ENCODE measurements around the gene HS3ST2.
"Not testable (repeated sequence)": the region's sequence is repeated elsewhere in the genome, so short reads cannot be mapped to it uniquely, and the experiment has no call there.

The HS3ST2 gene

DNA sequence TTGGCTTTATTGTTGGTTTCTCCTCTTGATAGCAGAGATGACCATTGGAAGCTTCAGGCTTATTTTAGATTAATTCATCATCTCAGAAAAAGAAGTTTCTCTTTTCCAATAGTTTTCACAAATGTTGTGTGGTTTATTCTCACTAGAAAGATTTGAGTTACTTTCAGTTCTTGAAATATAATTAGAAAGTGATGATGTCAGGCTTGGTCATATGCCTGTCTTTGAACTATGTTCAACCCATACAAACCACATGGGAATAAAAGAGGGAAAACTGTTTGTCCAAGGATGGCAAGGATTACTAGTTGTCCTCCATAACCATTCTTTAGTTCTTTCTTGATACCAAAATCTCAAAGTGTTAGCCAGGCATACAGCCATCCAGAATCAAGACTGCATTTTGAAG, 3.7 kb upstream of the HS3ST2 start:
- no peak overlapping the region for H3K4me3 ChIP-seq (ENCODE audit: low read length in 2 of 2)
- H3K9ac ChIP-seq (ENCODE audit: low read depth in 1 of 2, low read length in 2 of 2), result no peak overlapping the region
- no peaks in the 10 kb centered on the region for H3K36me3 ChIP-seq (ENCODE audit: control insufficient read depth in 2 of 2, insufficient read depth in 2 of 2, low read length in 2 of 2)
- H3K27me3 ChIP-seq (ENCODE audit: control insufficient read depth in 2 of 2, insufficient read depth in 2 of 2, low read length in 2 of 2), result peaks cover 12 to 20% of the 10 kb centered on the region in 2 donors
- H3K27ac ChIP-seq (ENCODE audit: low read depth in 2 of 2, low read length in 2 of 2), result no peak overlapping the region
- peaks cover 0 to 5% of the 10 kb centered on the region in 2 donors for H3K4me1 ChIP-seq (ENCODE audit: control insufficient read depth in 2 of 2, insufficient read depth in 2 of 2, low read length in 2 of 2)
- no peaks in the 10 kb centered on the region for H3K9me3 ChIP-seq (ENCODE audit: control insufficient read depth in 2 of 2, low read length in 2 of 2)

DNA sequence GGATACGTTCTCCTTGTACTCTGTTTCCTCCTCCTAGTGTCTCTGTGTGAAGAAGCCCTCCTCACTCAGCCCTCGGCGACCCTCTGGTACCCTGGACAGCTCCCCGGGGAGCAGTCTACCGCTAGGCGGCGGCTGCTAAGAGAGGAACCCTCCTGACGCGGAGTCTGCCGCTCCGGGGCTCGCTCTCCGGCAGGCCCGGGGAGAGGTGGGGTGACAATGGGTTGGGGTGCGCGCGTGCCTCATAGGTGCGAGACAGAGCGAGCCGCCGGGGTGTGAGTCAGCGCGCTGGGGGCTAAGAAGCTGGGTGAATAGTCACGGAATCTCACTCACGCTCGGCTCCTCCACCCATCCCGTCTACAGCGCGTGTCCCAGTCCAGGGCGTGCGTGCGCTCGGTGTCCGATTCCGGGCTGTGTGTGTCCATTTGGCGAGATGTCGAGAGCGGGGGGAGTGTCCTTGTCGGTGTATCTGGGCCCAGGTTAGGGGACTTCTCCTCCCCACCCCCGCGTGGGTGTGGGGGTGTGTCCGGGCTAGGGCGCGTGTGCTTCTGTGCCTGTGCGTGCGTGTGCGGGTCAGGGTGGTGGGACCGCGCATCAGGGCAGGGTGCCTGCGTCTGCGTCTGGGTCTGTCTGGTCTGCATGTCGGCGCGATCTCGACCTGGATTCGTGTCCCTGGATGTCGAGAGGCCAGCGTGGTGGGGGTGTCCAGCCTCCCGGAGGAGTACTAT, 577 bp upstream of the HS3ST2 start:
- Histone ChIP-seq H3K9ac (ENCODE audit: low read depth in 1 of 2, low read length in 2 of 2) (peak overlapping the region in 1 of 2 donors; percentile 34), H3K36me3 (ENCODE audit: control insufficient read depth in 2 of 2, insufficient read depth in 2 of 2, low read length in 2 of 2) (no peaks in the 10 kb centered on the region), H3K9me3 (ENCODE audit: control insufficient read depth in 2 of 2, low read length in 2 of 2) (no peaks in the 10 kb centered on the region), H3K4me3 (ENCODE audit: low read length in 2 of 2) (peak overlapping the region; percentile 22 to 26), H3K4me1 (ENCODE audit: control insufficient read depth in 2 of 2, insufficient read depth in 2 of 2, low read length in 2 of 2) (peaks cover 0 to 5% of the 10 kb centered on the region in 2 donors), H3K27ac (ENCODE audit: low read depth in 2 of 2, low read length in 2 of 2) (no peak overlapping the region), H3K27me3 (ENCODE audit: control insufficient read depth in 2 of 2, insufficient read depth in 2 of 2, low read length in 2 of 2) (peaks cover 20 to 28% of the 10 kb centered on the region in 2 donors)

DNA sequence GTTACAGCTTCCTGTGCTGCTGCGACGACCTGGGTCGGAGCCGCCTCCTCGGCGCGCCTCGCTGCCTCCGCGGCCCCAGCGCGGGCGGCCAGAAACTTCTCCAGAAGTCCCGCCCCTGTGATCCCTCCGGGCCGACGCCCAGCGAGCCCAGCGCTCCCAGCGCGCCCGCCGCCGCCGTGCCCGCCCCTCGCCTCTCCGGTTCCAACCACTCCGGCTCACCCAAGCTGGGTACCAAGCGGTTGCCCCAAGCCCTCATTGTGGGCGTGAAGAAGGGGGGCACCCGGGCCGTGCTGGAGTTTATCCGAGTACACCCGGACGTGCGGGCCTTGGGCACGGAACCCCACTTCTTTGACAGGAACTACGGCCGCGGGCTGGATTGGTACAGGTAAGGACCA, 746 bp downstream of the HS3ST2 start:
- no peak overlapping the region for H3K27ac ChIP-seq (ENCODE audit: low read depth in 2 of 2, low read length in 2 of 2)
- H3K9me3 ChIP-seq (ENCODE audit: control insufficient read depth in 2 of 2, low read length in 2 of 2), result no peaks in the 10 kb centered on the region
- peaks cover 20 to 28% of the 10 kb centered on the region in 2 donors for H3K27me3 ChIP-seq (ENCODE audit: control insufficient read depth in 2 of 2, insufficient read depth in 2 of 2, low read length in 2 of 2)
- no peaks in the 10 kb centered on the region for H3K36me3 ChIP-seq (ENCODE audit: control insufficient read depth in 2 of 2, insufficient read depth in 2 of 2, low read length in 2 of 2)
- peaks cover 0 to 5% of the 10 kb centered on the region in 2 donors for H3K4me1 ChIP-seq (ENCODE audit: control insufficient read depth in 2 of 2, insufficient read depth in 2 of 2, low read length in 2 of 2)
- no peak overlapping the region for H3K4me3 ChIP-seq (ENCODE audit: low read length in 2 of 2)
- H3K9ac ChIP-seq (ENCODE audit: low read depth in 1 of 2, low read length in 2 of 2), result no peak overlapping the region

DNA sequence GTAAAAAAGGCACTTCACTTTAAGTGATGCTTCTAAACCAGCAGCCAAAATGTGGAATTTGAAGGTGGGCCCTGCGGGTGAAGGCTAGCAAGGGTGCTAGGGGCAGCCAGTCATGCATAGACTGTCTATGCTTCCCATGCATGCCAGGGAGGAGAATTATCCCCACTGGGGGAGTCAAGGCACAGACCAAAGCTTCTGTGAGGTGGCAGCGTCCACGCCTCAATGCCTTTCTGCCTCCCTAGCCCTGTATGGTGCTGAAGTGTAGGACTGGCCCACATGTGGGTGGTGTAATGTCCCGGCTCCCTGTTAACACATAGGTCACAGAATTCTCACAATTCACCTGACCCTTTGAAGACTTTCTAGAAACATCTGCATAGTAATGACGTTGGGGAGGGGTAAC, 1.9 kb downstream of the HS3ST2 start:
- Histone ChIP-seq H3K27ac (ENCODE audit: low read depth in 2 of 2, low read length in 2 of 2) (no peak overlapping the region), H3K27me3 (ENCODE audit: control insufficient read depth in 2 of 2, insufficient read depth in 2 of 2, low read length in 2 of 2) (peaks cover 16 to 28% of the 10 kb centered on the region in 2 donors), H3K9me3 (ENCODE audit: control insufficient read depth in 2 of 2, low read length in 2 of 2) (no peaks in the 10 kb centered on the region), H3K9ac (ENCODE audit: low read depth in 1 of 2, low read length in 2 of 2) (no peak overlapping the region), H3K4me1 (ENCODE audit: control insufficient read depth in 2 of 2, insufficient read depth in 2 of 2, low read length in 2 of 2) (peaks cover 0 to 5% of the 10 kb centered on the region in 2 donors), H3K4me3 (ENCODE audit: low read length in 2 of 2) (no peak overlapping the region), H3K36me3 (ENCODE audit: control insufficient read depth in 2 of 2, insufficient read depth in 2 of 2, low read length in 2 of 2) (no peaks in the 10 kb centered on the region)

DNA sequence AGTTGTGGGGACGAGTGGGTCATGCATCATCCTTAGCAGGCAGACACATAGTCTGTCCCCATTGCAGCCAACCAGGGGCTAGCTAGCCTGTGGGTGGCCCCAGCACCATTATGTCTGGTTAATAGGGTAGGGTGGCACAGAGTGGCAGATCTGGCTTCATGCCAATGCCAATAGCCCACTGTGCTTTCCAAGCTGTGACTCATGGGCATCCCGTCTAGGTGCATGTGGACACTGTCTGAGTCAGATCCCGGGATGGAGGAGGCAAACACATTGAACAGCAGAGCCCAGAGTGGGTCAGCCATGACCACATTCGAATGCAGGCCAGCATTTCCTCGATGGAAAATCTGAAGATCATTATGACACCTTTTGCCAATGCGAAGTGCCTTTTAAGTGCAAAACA, 2.5 kb downstream of the HS3ST2 start:
- no peak overlapping the region for H3K27ac ChIP-seq (ENCODE audit: low read depth in 2 of 2, low read length in 2 of 2)

DNA sequence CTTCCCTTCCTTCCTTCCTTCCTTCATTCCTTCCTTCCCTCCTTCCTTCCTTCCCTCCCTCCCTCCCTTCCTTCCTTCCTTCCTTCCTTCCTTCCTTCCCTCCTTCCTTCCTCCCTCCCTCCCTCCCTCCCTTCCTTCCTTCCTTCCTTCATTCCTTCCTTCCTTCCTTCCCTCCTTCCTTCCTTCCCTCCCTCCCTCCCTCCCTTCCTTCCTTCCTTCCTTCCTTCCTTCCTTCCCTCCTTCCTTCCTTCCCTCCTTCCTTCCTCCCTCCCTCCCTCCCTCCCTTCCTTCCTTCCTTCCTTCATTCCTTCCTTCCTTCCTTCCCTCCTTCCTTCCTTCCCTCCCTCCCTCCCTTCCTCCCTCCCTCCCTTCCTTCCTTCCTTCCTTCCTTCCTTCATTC, 4.8 kb downstream of the HS3ST2 start:
- H3K4me3 ChIP-seq (ENCODE audit: low read length in 2 of 2); H3K9me3 ChIP-seq (ENCODE audit: control insufficient read depth in 2 of 2, low read length in 2 of 2); H3K27ac ChIP-seq (ENCODE audit: low read depth in 2 of 2, low read length in 2 of 2); H3K9ac ChIP-seq (ENCODE audit: low read depth in 1 of 2, low read length in 2 of 2); H3K4me1 ChIP-seq (ENCODE audit: control insufficient read depth in 2 of 2, insufficient read depth in 2 of 2, low read length in 2 of 2); H3K36me3 ChIP-seq (ENCODE audit: control insufficient read depth in 2 of 2, insufficient read depth in 2 of 2, low read length in 2 of 2): not testable (repeated sequence)
- peaks cover 12 to 15% of the 10 kb centered on the region in 2 donors for H3K27me3 ChIP-seq (ENCODE audit: control insufficient read depth in 2 of 2, insufficient read depth in 2 of 2, low read length in 2 of 2)

More for the DNA sequence above, 2.5 kb downstream of the HS3ST2 start:
- Histone ChIP-seq H3K9ac (ENCODE audit: low read depth in 1 of 2, low read length in 2 of 2) (no peak overlapping the region), H3K9me3 (ENCODE audit: control insufficient read depth in 2 of 2, low read length in 2 of 2) (no peaks in the 10 kb centered on the region), H3K36me3 (ENCODE audit: control insufficient read depth in 2 of 2, insufficient read depth in 2 of 2, low read length in 2 of 2) (no peaks in the 10 kb centered on the region), H3K27me3 (ENCODE audit: control insufficient read depth in 2 of 2, insufficient read depth in 2 of 2, low read length in 2 of 2) (peaks cover 16 to 28% of the 10 kb centered on the region in 2 donors), H3K4me1 (ENCODE audit: control insufficient read depth in 2 of 2, insufficient read depth in 2 of 2, low read length in 2 of 2) (peaks cover 0 to 5% of the 10 kb centered on the region in 2 donors), H3K4me3 (ENCODE audit: low read length in 2 of 2) (no peak overlapping the region)

DNA sequence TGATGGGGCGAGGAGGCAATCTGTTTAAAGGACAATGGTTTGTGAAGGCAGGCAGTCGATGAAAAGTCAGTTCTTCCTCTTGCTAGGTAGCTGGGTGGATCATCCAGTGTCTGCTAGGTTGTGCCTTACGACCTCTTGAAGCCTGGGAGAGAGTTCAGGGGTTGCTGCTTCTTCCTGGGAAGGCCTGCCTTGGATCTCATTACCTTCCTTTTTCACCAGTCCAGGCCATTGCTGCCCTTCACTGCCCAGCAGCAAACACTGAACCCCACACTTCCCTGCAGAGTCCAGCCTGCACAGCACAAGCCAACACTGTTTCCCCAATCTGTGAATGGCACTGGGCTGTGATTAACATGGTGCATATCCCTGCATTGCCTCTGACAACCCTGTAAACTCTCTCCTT, 24.7 kb downstream of the HS3ST2 start:
- H3K4me1 ChIP-seq (ENCODE audit: control insufficient read depth in 2 of 2, insufficient read depth in 2 of 2, low read length in 2 of 2), result no peaks in the 10 kb centered on the region
- H3K4me3 ChIP-seq (ENCODE audit: low read length in 2 of 2), result no peak overlapping the region
- no peaks in the 10 kb centered on the region for H3K36me3 ChIP-seq (ENCODE audit: control insufficient read depth in 2 of 2, insufficient read depth in 2 of 2, low read length in 2 of 2)
- peaks cover 3 to 8% of the 10 kb centered on the region in 2 donors for H3K27me3 ChIP-seq (ENCODE audit: control insufficient read depth in 2 of 2, insufficient read depth in 2 of 2, low read length in 2 of 2)
- no peak overlapping the region for H3K27ac ChIP-seq (ENCODE audit: low read depth in 2 of 2, low read length in 2 of 2)
- H3K9ac ChIP-seq (ENCODE audit: low read depth in 1 of 2, low read length in 2 of 2), result no peak overlapping the region
- H3K9me3 ChIP-seq (ENCODE audit: control insufficient read depth in 2 of 2, low read length in 2 of 2), result no peaks in the 10 kb centered on the region

DNA sequence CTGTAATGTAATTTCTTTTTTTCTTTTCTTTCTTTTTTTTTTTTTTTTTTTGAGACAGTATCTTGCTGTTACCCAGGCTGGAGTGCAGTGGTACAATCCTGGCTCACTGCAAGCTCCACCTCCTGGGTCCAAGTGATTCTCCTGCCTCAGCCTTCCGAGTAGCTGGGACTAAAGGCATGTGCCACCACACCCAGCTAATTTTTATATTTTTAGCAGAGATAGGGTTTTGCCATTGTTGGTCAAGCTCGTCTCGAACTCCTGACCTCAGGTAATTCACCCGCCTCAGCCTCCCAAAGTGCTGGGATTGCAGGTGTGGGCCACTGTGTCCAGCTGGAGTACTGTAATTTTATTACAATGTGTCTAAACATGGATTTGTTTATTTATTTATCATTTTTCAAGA, 28.1 kb downstream of the HS3ST2 start:
- H3K9ac ChIP-seq (ENCODE audit: low read depth in 1 of 2, low read length in 2 of 2); H3K27ac ChIP-seq (ENCODE audit: low read depth in 2 of 2, low read length in 2 of 2); H3K4me3 ChIP-seq (ENCODE audit: low read length in 2 of 2); H3K4me1 ChIP-seq (ENCODE audit: control insufficient read depth in 2 of 2, insufficient read depth in 2 of 2, low read length in 2 of 2); H3K9me3 ChIP-seq (ENCODE audit: control insufficient read depth in 2 of 2, low read length in 2 of 2); H3K36me3 ChIP-seq (ENCODE audit: control insufficient read depth in 2 of 2, insufficient read depth in 2 of 2, low read length in 2 of 2); H3K27me3 ChIP-seq (ENCODE audit: control insufficient read depth in 2 of 2, insufficient read depth in 2 of 2, low read length in 2 of 2): not testable (repeated sequence)

DNA sequence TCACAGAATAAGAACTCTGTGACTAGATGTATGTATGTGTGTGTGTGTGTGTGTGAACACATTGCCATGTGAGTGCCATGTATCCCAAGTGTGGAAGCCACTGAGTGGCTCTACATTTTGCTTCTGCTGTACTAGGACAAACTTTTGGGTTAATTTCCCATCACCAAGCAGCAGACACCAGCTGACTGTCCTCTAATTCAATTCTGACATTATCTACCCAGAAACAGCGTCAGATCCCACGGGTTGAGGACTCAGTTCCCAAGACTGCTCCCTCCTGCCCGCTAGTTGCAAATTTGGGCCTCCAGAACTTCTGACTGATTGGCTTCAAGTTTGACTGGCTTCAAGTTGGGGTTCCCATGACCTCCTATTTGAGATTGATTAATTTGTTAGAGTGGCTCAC, 29.2 kb downstream of the HS3ST2 start:
- Histone ChIP-seq H3K27ac (ENCODE audit: low read depth in 2 of 2, low read length in 2 of 2) (no peak overlapping the region), H3K27me3 (ENCODE audit: control insufficient read depth in 2 of 2, insufficient read depth in 2 of 2, low read length in 2 of 2) (peaks cover 6 to 7% of the 10 kb centered on the region in 2 donors), H3K4me1 (ENCODE audit: control insufficient read depth in 2 of 2, insufficient read depth in 2 of 2, low read length in 2 of 2) (no peaks in the 10 kb centered on the region), H3K36me3 (ENCODE audit: control insufficient read depth in 2 of 2, insufficient read depth in 2 of 2, low read length in 2 of 2) (no peaks in the 10 kb centered on the region), H3K4me3 (ENCODE audit: low read length in 2 of 2) (no peak overlapping the region), H3K9me3 (ENCODE audit: control insufficient read depth in 2 of 2, low read length in 2 of 2) (no peaks in the 10 kb centered on the region), H3K9ac (ENCODE audit: low read depth in 1 of 2, low read length in 2 of 2) (no peak overlapping the region)

DNA sequence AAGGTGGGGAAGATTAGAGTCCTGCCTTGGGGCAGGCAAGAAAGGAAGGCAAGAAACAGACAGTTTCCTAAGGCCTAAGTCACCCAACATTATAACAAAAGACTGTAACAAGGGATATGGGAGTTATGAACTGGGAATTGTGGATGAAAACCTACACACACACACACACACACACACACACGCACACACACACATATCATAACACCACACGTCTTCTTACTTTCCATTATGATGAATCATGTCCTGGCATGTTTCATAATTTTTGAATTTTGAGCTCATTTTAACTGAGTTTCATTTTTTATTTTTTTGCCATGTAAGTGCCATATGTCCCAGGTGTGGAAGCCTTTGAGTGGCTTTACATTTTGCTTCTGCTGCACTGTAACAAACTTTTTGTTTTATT, 29.9 kb downstream of the HS3ST2 start:
- Histone ChIP-seq H3K27ac (ENCODE audit: low read depth in 2 of 2, low read length in 2 of 2) (no peak overlapping the region), H3K4me3 (ENCODE audit: low read length in 2 of 2) (no peak overlapping the region), H3K27me3 (ENCODE audit: control insufficient read depth in 2 of 2, insufficient read depth in 2 of 2, low read length in 2 of 2) (peaks cover 6 to 7% of the 10 kb centered on the region in 2 donors), H3K4me1 (ENCODE audit: control insufficient read depth in 2 of 2, insufficient read depth in 2 of 2, low read length in 2 of 2) (no peaks in the 10 kb centered on the region), H3K9me3 (ENCODE audit: control insufficient read depth in 2 of 2, low read length in 2 of 2) (no peaks in the 10 kb centered on the region), H3K36me3 (ENCODE audit: control insufficient read depth in 2 of 2, insufficient read depth in 2 of 2, low read length in 2 of 2) (no peaks in the 10 kb centered on the region), H3K9ac (ENCODE audit: low read depth in 1 of 2, low read length in 2 of 2) (no peak overlapping the region)
